DND-41 (cell line): ENCODE data around the gene PGBD2.
"Not testable (repeated sequence)": the region's sequence is repeated elsewhere in the genome, so short reads cannot be mapped to it uniquely, and the experiment has no call there.

Source experiments
- ATAC-seq: fragments of 200-7000 bp; cut with Tn5 transposase; 3 replicates; pipeline ENCODE4 v1.9.1; 2021; ENCODE audit warnings: low read depth; ENCODE audit not compliant: insufficient read depth
- DNase-seq: peaks from one replicate; pipeline ENCODE4 v3.0.0-alpha.2; 2020
- H2AFZ ChIP-seq: 2 replicates; pipeline ENCODE4 v1.6.0; 2012; ENCODE audit warnings: low read depth, low read length
- H3K27ac ChIP-seq: 2 replicates; pipeline ENCODE4 v1.5.1; 2012; ENCODE audit warnings: low read length, inconsistent platforms
- H3K27me3 ChIP-seq: fragments of 200-600 bp; sonication (generic); 2 replicates; pipeline ENCODE4 v1.6.0; 2012; ENCODE audit warnings: low read length, mild to moderate bottlenecking, inconsistent platforms; ENCODE audit not compliant: insufficient read depth, poor library complexity
- H3K36me3 ChIP-seq: 2 replicates; pipeline ENCODE4 v1.5.1; 2012; ENCODE audit warnings: low read length, inconsistent platforms; ENCODE audit not compliant: insufficient read depth
- H3K4me1 ChIP-seq: 2 replicates; pipeline ENCODE4 v1.5.1; 2012; ENCODE audit warnings: mild to moderate bottlenecking, low read length; ENCODE audit not compliant: insufficient read depth
- H3K4me2 ChIP-seq: 2 replicates; pipeline ENCODE4 v1.6.0; 2012; ENCODE audit warnings: mild to moderate bottlenecking, moderate library complexity, low read length, inconsistent platforms; ENCODE audit not compliant: insufficient read depth
- H3K4me3 ChIP-seq, 2 experiments: fragments of 200-600 bp in 1 of 2; shearing (Covaris generic) in 1 of 2; 2 replicates each; pipeline ENCODE4 v1.5.1; 2012 to 2016; ENCODE audit warnings: inconsistent platforms in 2 of 2, low read length in 2 of 2, mild to moderate bottlenecking in 2 of 2, low read depth in 1 of 2, moderate library complexity in 1 of 2
- H3K79me2 ChIP-seq: 2 replicates; pipeline ENCODE4 v1.6.0; 2012; ENCODE audit warnings: low read length, inconsistent platforms; ENCODE audit not compliant: insufficient read depth
- H3K9ac ChIP-seq: 2 replicates; pipeline ENCODE4 v1.6.0; 2012; ENCODE audit warnings: low read depth, mild to moderate bottlenecking, inconsistent platforms, low read length, moderate library complexity
- H3K9me3 ChIP-seq: 2 replicates; pipeline ENCODE4 v1.5.1; 2012; ENCODE audit warnings: low read length, moderate library complexity, mild to moderate bottlenecking, inconsistent platforms; ENCODE audit not compliant: insufficient read depth, severe bottlenecking
- H4K20me1 ChIP-seq: 2 replicates; pipeline ENCODE4 v1.6.0; 2012; ENCODE audit warnings: low read length; ENCODE audit not compliant: insufficient read depth

Gene PGBD2

DNA sequence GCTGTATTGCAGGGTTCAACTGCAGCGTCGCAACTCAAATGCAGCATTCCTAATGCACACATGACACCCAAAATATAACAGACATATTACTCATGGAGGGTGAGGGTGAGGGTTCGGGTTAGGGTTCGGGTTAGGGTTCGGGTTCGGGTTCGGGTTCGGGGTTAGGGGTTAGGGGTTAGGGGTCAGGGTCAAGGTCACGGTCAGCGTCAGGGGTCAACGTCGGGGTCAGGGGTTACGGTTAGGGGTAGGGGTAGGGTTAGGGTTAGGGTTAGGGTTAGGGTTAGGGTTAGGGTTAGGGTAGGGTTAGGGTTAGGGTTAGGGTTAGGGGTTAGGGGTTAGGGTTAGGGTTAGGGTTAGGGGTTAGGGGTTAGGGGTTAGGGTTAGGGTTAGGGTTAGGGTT, 39.4 kb downstream of the PGBD2 start:
- H3K79me2 ChIP-seq, H3K4me1 ChIP-seq, H2AFZ ChIP-seq, H3K9ac ChIP-seq, H3K9me3 ChIP-seq, H3K4me2 ChIP-seq, H3K27me3 ChIP-seq, H3K27ac ChIP-seq, H3K36me3 ChIP-seq, H3K4me3 ChIP-seq, H4K20me1 ChIP-seq, DNase-seq: not testable (repeated sequence)
- ATAC-seq = 0 out of 3 replicates have a peak, but pooled peaks have one; percentile 24

GRCh38 chr1:248945856-248946416, 39.9 kb downstream of the PGBD2 start:
- H3K27ac ChIP-seq, H3K27me3 ChIP-seq, H3K79me2 ChIP-seq, H2AFZ ChIP-seq, H3K4me1 ChIP-seq, H3K36me3 ChIP-seq, H3K9ac ChIP-seq, H4K20me1 ChIP-seq, H3K4me2 ChIP-seq, DNase-seq, H3K9me3 ChIP-seq, H3K4me3 ChIP-seq: not testable (repeated sequence)
- ATAC-seq = peak; percentile 73
